Left lung (tissue), 10 donors: ENCODE results near the gene TDRD1. TPM values are rescaled to one million over a fixed set of nuclear protein-coding genes. Genes with fewer than 3 reads are reported as not detected.

Experiments
- ATAC-seq: fragments of 200-7000 bp; cut with Tn5 transposase; one replicate; pipeline ENCODE4 v1.9.1; 2020; ENCODE audit warnings: moderate library complexity
- DNase-seq, 4 donors: peaks; one replicate each; pipeline ENCODE4 v3.0.0-alpha.2; 2013 to 2020
- H3K27ac ChIP-seq, 2 donors: fragments of 200-600 bp; sonication (generic) in 1 of 2; one replicate each; pipeline versions ENCODE4 v1.5.0 to v1.8.0; 2020 to 2021
- H3K27me3 ChIP-seq, 2 donors: fragments of 200-600 bp; sonication (generic) in 1 of 2; one replicate each; pipeline versions ENCODE4 v1.5.0 to v1.8.0; 2020 to 2021
- H3K36me3 ChIP-seq, 2 donors: fragments of 200-600 bp; sonication (generic) in 1 of 2; one replicate each; pipeline versions ENCODE4 v1.5.0 to v1.8.0; 2020 to 2021
- H3K4me1 ChIP-seq, 2 donors: fragments of 200-600 bp; one replicate each; pipeline ENCODE4 v1.8.0; 2021
- H3K4me3 ChIP-seq, 2 donors: fragments of 200-600 bp; sonication (generic) in 1 of 2; one replicate each; pipeline versions ENCODE4 v1.5.0 to v1.8.0; 2020 to 2021; ENCODE audit warnings: mild to moderate bottlenecking in 1 of 2
- H3K9me3 ChIP-seq, 2 donors: fragments of 200-600 bp; sonication (generic) in 1 of 2; one replicate each; pipeline versions ENCODE4 v1.5.0 to v1.8.0; 2020 to 2021
- intact Hi-C, 2 donors: fragments of 100-400 bp; cut with DNase I; formaldehyde crosslinking; loops; one replicate each; pipeline versions ENCODE4 v1.11.2 to v1.14.2; 2022
- polyA plus RNA-seq, 6 donors: library from polyadenylated mRNA; unstranded; fragments of 120-200 nt; gene quantifications; one replicate each; pipeline ENCODE4 v1.2.1, GENCODE V29; 2013; ENCODE audit not compliant: insufficient read length in 6 of 6
- total RNA-seq, 2 donors: library from RNA; stranded (reverse); fragmentation: NEBNext Ultra II Directional; extraction: Animal tissue kit (Norgen Biotek cat#: 25700); gene quantifications; one replicate each; pipeline ENCODE4 v1.2.1, GENCODE V29; 2021
- TF ChIP-seq, protein P1 (sequence below), 2 donors: fragments of 200-600 bp; sonication (generic) in 1 of 2; IDR thresholded peaks; one replicate each; pipeline versions ENCODE4 v1.5.0 to v1.8.0; 2021; ENCODE audit warnings: antibody characterized with exemption in 2 of 2
- donor health status: DM: no; HTN: yes; CAD: no.
- donor health status: DM: no; HTN: no; CAD: no.

The TDRD1 gene
- total and polyA plus RNA-seq, 8 donors = 0.15 to 0.50 (median 0.20) TPM

DNA sequence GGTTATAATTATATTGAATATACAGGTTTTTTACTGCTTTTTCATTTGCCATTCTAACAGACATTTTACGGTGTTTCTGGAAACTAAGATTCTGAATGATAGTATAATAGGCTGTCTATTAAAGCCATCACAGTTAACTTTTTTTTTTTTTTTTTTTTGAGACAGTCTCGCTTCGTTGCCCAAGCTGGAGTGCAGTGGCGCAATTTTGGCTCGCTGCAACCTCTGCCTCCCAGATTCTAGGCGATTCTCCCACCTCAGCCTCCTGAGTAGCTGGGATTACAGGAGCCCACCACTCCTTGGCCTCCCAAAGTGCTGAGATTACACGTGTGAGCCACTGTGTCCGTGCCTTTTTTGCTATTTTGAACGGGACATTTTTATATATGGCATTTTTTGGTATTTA is 4.4 kb downstream of the TDRD1 start:
- no peaks in the 10 kb centered on the region for H3K9me3 ChIP-seq
- no peak overlapping the region for H3K27ac ChIP-seq
- ATAC-seq (no peak), DNase-seq (no peak)
- no peaks in the 10 kb centered on the region for H3K4me1 ChIP-seq
- TF ChIP-seq, protein P1, sequence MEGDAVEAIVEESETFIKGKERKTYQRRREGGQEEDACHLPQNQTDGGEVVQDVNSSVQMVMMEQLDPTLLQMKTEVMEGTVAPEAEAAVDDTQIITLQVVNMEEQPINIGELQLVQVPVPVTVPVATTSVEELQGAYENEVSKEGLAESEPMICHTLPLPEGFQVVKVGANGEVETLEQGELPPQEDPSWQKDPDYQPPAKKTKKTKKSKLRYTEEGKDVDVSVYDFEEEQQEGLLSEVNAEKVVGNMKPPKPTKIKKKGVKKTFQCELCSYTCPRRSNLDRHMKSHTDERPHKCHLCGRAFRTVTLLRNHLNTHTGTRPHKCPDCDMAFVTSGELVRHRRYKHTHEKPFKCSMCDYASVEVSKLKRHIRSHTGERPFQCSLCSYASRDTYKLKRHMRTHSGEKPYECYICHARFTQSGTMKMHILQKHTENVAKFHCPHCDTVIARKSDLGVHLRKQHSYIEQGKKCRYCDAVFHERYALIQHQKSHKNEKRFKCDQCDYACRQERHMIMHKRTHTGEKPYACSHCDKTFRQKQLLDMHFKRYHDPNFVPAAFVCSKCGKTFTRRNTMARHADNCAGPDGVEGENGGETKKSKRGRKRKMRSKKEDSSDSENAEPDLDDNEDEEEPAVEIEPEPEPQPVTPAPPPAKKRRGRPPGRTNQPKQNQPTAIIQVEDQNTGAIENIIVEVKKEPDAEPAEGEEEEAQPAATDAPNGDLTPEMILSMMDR (IDR thresholded peaks at IDR 0.05) = no peak
- intact Hi-C loops = no loop called here
- no peaks in the 10 kb centered on the region for H3K27me3 ChIP-seq
- H3K36me3 ChIP-seq = no peaks in the 10 kb centered on the region
- no peak overlapping the region for H3K4me3 ChIP-seq

DNA sequence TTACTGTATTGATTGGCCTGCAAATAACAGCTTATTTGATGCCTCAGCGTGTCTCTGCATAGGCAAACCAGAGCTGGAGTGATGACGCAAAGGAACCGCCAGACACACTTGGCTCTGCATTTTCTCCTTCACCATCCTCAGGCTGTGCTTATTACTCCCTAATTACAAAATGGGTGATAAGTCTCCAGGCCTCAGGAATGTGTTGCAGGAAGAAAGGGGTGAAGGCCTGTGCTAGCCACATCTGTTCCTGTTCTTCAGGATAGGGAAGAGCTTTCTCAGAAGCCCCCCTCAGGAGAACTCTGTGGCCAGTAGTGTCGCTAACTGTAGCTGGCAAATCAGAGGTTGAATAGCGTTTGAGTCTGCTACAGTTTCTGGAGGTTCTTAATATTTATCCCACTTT is 5.1 kb downstream of the TDRD1 start:
- H3K36me3 ChIP-seq = no peaks in the 10 kb centered on the region
- DNase-seq (no peak), ATAC-seq (no peak)
- H3K4me1 ChIP-seq = no peaks in the 10 kb centered on the region
- no peak overlapping the region for H3K4me3 ChIP-seq
- TF ChIP-seq, protein P1 (IDR thresholded peaks at IDR 0.05) = no peak
- no peak overlapping the region for H3K27ac ChIP-seq
- H3K27me3 ChIP-seq = no peaks in the 10 kb centered on the region
- no peaks in the 10 kb centered on the region for H3K9me3 ChIP-seq
- intact Hi-C loops = no loop called here

DNA sequence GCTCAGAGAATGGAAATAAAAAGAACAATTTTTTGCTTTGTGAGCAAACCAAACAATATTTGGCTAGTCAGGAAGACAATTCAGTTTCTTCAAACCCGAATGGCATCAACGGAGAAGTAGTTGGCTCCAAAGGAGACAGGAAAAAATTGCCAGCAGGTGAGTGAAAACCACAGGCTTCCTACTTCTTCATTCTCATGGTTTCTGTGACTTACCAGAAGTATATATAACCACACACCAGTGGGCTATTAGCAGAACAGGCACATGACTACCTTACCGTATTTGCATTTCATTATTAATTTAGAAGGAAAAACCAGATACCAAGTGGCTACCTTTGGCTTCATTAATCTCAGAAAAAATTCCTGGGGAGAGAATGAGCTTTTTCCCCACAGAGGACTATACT is 8.8 kb downstream of the TDRD1 start:
- Histone ChIP-seq H3K9me3 (no peaks in the 10 kb centered on the region), H3K4me3 (no peak overlapping the region), H3K27me3 (no peaks in the 10 kb centered on the region), H3K36me3 (no peaks in the 10 kb centered on the region), H3K27ac (no peak overlapping the region), H3K4me1 (no peaks in the 10 kb centered on the region)
- TF ChIP-seq, protein P1 (IDR thresholded peaks at IDR 0.05) = no peak
- intact Hi-C loops = no loop called here
- DNase-seq = no peak
- no peak for ATAC-seq

GRCh38 chr10:114188900-114189299 is 9.7 kb downstream of the TDRD1 start:
- Histone ChIP-seq H3K27me3 (no peaks in the 10 kb centered on the region), H3K27ac (no peak overlapping the region), H3K4me3 (no peak overlapping the region), H3K9me3 (no peaks in the 10 kb centered on the region), H3K36me3 (no peaks in the 10 kb centered on the region), H3K4me1 (no peaks in the 10 kb centered on the region)
- TF ChIP-seq, protein P1 (IDR thresholded peaks at IDR 0.05) = no peak
- intact Hi-C loops = no loop called here
- ATAC-seq (no peak), DNase-seq (no peak)

DNA sequence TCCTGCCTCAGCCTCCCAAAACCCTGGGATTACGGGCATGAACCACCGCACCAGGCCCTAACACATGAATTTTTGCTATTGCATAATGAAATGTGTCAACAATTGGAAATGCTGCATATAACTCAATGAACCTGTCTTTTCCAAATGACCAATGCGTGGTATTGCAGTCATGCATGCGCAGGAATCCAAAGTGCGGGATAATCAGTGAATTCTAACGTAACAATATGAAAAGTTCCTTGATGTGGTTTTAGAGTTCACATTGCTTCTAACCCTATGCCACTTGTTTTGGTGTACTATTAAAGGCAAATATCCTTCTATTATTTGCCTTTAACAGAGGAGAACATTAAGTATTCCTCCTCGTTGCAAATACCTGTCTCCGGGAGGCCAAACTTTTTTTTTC is 10.5 kb downstream of the TDRD1 start:
- Histone ChIP-seq H3K9me3 (no peaks in the 10 kb centered on the region), H3K4me3 (no peak overlapping the region), H3K27ac (no peak overlapping the region), H3K36me3 (no peaks in the 10 kb centered on the region), H3K4me1 (no peaks in the 10 kb centered on the region), H3K27me3 (no peaks in the 10 kb centered on the region)
- TF ChIP-seq, protein P1 (IDR thresholded peaks at IDR 0.05) = no peak
- intact Hi-C loops = no loop called here
- ATAC-seq = peak; percentile 62
- DNase-seq = no peak
